T-helper 9 cell (primary cell): ENCODE data around the gene TRPC4AP.

Source experiments
- DNase-seq: peaks from one replicate; pipeline ENCODE4 v3.0.0-alpha.2; 2020

The TRPC4AP gene

GRCh38 chr20:35012227-35013069 is 80.2 kb downstream of the TRPC4AP start:
- no peak for DNase-seq

- DNase-seq, result no peak
Observed at GRCh38 chr20:35011589-35012226, 80.9 kb downstream of the TRPC4AP start.

DNA sequence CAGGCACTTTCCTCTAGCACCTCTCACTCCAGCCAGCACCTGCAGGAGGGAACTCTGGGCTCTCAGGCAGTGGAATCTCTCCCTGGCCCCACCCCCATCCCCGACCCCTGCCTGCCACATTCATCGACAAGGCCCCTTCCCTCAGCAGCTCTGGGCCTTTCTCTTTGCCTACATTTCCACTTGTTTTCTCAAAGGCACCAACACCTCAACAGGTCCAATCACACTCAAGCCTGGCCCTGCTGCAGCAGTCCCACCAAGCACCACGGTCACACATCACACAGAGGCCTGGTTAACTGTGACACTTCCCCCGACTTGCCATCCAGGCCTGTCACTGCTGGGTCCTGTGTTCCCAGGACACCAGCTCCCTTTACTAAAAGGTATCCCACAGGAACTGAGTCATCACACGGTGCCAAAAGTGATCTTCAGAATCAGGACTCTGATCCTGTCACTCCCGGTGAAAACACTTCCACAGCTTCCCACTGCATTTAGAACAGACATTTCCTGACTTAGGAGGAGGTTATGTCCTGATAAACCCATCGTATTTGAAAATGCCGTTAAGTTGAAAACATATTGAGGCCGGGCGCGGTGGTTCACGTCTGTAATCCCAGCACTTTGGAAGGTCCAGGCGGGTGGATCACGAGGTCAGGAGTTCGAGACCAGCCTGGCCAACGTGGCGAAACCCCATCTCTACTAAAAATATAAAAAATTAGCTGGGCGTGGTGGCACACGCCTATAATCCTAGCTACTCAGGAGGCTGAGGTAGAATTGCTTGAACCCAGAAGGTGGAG is 82.0 kb downstream of the TRPC4AP start:
- no peak for DNase-seq

- DNase-seq, result no peak
Observed at GRCh38 chr20:35009665-35010328, 82.8 kb downstream of the TRPC4AP start.

- no peak for DNase-seq
Observed at GRCh38 chr20:35008411-35009342, 83.9 kb downstream of the TRPC4AP start.

- no peak for DNase-seq
Observed at GRCh38 chr20:35007891-35008290, 84.7 kb downstream of the TRPC4AP start.

DNA sequence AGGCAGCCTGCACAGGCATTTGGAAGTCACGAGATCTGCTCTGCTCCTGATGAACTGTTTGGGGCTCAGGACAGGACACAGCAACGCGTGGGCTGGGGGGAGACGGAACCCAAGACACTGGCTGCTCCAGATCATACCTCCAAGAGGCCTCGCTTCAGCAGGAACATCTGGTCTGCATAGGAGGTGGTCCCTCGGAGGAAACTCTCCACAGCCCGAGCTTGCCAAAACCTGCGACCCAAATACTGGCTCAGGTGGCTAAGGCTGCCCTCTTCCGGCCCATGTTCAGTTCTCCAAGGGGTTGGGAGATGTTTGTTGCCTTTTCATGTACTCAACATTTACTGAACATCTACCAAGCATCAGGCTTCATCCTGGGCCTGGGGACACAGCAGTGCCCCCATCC is 85.2 kb downstream of the TRPC4AP start:
- DNase-seq, result no peak

GRCh38 chr20:35006531-35006971 is 86.1 kb downstream of the TRPC4AP start:
- no peak for DNase-seq

DNA sequence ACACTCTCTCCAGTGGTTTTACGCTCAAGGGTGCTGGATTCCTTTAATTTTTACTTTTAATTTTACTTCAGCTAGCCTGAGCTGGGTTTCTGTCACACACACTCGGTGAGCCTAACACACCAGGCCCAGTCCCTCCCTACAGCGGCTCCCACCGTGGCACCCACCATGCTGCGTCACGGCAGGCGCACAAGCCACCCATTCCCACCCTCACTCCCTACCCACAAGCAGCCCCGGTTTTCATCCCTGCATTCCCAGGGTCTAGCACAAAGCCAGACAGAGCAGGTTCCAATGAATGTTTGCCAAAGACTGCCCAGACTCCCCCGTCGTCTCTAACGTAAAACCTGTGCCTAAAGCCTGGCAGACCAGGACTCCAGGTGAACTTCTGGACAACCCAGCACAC is 86.6 kb downstream of the TRPC4AP start:
- no peak for DNase-seq

DNA sequence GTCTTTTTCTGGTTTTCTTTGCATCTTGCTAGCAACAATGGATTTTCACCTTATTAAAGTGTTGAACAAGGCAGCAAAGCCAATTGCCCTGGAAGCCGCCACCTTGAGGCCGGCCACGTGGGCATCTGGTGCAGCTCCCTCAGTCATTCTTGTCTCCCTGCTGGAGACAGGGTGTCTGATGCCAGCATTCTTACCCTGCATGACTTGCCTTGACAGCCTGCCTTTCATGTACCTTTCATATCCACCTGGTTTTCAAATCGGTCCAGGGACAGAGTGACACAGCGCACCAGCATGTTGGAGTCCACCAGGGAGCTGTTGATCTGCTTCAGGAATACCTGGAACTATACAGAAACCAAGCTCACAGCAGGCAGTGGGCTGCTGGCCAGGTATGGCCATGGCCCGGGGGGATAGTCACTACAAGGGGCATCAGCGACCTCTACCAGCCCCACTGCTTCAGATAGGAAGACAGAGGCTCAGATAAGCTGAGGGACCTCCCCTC is 87.1 kb downstream of the TRPC4AP start:
- DNase-seq, result no peak

GRCh38 chr20:35004749-35005462 is 87.7 kb downstream of the TRPC4AP start:
- DNase-seq, result no peak

GRCh38 chr20:35004051-35004725 is 88.4 kb downstream of the TRPC4AP start:
- no peak for DNase-seq

DNA sequence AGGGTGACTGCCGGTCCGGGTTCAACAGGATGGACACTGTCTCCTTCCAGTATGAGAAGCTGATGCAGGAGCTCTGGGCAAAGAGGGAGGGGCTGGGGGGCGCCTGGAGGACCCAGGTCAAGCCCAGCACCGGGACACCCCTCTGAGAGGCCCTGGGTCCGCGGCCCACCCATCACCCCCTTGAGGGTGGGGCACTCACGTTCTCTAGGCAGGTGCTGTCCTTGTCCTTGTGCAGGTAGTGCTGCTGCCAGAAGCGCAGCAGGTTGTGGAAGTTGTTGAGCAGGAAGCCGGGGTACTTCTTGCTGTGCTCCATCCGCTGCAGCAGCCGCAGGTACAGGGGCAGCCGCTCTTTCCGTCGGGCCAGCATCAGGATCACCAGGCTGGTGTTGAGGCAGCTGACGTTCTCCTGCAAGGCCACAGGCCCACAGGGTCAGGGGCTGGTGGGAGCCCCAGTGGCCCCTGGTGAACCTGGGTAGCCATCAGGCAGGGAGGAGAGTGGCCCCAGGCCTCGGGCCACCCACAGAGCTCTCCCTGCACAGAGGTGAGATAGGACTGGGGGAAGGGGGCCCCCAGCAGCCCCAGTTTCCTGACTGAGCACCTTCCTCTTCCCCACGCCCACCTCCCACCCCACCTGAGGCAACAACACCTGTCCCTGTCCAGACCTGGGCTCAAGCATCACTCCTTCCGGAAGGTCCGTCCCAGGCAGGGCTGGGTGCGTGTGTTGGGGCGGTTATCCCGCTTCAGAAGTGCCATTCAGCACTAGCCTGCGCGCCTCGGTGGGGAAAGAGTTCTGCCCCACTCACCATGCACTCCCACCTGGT is 89.2 kb downstream of the TRPC4AP start:
- DNase-seq, result no peak

DNA sequence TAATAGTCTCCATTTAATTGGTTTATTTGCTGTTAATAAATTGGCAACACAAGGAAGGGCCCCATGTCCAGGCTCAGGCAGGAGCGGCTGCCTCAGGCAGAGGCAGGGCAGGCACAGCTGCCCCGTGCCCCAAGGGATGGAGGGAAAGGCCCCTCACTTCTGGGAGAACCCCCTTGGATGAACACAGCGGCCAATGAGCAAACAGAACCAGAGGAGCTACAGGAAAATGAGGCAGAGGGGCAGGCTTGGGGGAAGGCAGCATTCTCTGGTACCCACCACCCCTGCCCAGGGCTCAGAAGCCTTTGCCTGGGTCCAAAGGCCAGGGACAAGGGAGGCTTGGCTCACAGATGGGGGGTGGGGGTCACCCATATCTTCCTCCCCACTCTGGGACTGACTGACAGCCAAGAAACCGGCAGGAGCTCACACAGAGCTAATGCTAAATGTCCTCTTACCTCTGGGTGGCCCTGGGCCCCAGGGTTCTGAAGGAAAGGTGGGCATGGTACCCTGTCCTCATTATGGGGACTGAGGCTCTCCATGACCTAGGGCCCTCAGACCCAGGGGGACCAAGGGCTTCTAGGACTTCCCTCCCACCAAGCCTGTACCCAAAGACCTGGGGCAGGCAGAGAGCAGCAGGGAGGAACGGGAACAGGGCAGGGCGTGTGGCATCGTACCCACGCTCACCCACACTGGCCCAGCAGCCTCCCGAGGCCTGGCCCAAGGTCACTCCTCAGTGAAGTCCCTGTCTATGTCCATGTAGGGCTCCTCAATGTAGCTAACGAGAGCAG is 90.0 kb downstream of the TRPC4AP start:
- DNase-seq, result no peak

GRCh38 chr20:35001596-35002362 is 90.8 kb downstream of the TRPC4AP start:
- DNase-seq, result no peak

DNA sequence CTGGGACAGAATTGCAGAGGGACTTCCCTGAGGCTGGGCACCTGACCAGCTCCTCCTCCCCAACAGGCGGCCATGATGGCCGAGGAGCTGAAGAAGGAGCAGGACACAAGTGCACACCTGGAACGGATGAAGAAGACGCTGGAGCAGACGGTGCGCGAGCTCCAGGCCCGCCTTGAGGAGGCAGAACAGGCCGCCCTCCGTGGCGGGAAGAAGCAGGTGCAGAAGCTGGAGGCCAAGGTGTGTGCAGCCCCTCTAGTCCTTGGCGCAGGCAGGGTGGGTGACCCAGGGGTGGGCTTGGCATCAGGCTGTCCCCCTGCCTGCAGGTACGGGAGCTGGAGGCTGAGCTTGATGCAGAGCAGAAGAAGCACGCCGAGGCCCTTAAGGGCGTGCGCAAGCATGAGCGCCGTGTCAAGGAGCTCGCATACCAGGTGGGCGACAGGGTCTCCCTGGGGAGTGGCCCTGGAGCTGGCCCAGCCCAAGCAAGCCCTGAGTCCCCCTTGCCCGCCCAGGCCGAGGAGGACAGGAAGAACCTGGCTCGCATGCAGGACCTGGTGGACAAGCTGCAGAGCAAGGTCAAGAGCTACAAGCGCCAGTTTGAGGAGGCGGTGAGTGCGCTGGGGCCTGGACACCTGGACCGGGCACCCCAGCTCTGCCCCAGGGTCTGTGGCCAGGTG is 91.5 kb downstream of the TRPC4AP start:
- DNase-seq, result no peak

DNA sequence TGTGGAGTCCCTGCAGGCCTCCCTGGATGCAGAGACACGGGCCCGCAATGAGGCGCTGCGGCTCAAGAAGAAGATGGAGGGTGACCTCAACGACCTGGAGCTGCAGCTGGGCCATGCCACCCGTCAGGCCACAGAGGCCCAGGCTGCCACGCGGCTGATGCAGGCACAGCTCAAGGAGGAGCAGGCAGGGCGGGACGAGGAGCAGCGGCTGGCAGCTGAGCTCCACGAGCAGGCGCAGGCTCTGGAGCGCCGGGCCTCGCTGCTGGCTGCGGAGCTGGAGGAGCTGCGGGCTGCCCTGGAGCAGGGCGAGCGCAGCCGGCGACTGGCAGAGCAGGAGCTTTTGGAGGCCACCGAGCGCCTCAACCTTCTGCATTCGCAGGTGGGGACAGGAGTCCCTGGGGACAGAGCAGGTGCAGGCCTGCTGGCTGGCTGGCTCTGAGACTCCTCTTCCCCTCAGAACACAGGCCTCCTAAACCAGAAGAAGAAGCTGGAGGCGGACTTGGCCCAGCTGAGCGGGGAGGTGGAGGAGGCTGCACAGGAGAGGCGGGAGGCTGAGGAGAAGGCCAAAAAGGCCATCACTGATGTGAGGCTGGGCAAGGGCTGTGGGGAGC is 92.2 kb downstream of the TRPC4AP start:
- no peak for DNase-seq
